ENCODE measurements around the gene LMX1A.

DNA sequence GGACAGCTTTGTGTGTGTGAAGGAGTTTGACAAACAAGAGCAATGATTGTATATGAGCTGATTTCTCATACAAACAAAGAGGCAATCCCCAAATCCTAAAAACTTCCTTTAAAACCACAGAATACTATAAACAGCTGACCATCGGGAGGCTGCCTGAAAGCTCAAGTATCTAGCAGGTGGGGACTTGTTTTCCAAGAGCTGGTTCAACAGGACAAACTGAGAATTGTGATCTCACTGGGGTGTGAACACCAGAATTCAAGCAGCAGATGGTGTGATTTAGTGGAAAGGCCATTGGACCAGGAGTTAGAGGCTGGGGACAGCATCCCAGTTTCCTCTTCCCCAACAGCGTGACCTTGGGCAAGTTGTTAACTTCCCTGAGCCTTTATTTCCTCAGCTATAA is 13.9 kb downstream of the LMX1A start:
- no peak for TF ChIP-seq POLR2AphosphoS5 (IDR thresholded peaks at IDR 0.05; ENCODE audit: low read depth, low read length)
- TF ChIP-seq, protein P1, sequence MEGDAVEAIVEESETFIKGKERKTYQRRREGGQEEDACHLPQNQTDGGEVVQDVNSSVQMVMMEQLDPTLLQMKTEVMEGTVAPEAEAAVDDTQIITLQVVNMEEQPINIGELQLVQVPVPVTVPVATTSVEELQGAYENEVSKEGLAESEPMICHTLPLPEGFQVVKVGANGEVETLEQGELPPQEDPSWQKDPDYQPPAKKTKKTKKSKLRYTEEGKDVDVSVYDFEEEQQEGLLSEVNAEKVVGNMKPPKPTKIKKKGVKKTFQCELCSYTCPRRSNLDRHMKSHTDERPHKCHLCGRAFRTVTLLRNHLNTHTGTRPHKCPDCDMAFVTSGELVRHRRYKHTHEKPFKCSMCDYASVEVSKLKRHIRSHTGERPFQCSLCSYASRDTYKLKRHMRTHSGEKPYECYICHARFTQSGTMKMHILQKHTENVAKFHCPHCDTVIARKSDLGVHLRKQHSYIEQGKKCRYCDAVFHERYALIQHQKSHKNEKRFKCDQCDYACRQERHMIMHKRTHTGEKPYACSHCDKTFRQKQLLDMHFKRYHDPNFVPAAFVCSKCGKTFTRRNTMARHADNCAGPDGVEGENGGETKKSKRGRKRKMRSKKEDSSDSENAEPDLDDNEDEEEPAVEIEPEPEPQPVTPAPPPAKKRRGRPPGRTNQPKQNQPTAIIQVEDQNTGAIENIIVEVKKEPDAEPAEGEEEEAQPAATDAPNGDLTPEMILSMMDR (IDR thresholded peaks at IDR 0.05) = no peak
- no peak for TF ChIP-seq SIN3A (IDR thresholded peaks at IDR 0.05; ENCODE audit: borderline replicate concordance, insufficient read depth, low read depth, low read length)
- no peak for TF ChIP-seq TCF7L2 (IDR thresholded peaks at IDR 0.05; ENCODE audit: low read depth, low read length)

Data from Panc1 (cell line).